ENCODE results near the gene TFCP2.

Gene TFCP2

GRCh38 chr12:51124504-51124903 is 48.4 kb downstream of the TFCP2 start:
- Histone ChIP-seq H3K4me3 (ENCODE audit: insufficient read depth, low read length, poor library complexity, severe bottlenecking) (no peak overlapping the region), H3K9me2 (replicated peaks; ENCODE audit: insufficient read depth, low read length) (no peaks in the 10 kb centered on the region), H3K4me2 (ENCODE audit: low read depth, low read length, poor library complexity, severe bottlenecking) (no peak overlapping the region), H3F3A (ENCODE audit: insufficient read depth) (no peaks in the 10 kb centered on the region), H3K9ac (ENCODE audit: low read length) (no peak overlapping the region), H3K9me3 (ENCODE audit: insufficient read depth, low read length) (no peaks in the 10 kb centered on the region), H2AFZ (ENCODE audit: low read depth, low read length, severe bottlenecking) (no peak overlapping the region), H3K79me2 (ENCODE audit: insufficient read depth, low read length) (no peaks in the 10 kb centered on the region), H3K27ac (ENCODE audit: low read depth, low read length) (no peak overlapping the region), H4K20me1 (ENCODE audit: low read depth, low read length) (no peaks in the 10 kb centered on the region), H3K27me3 (ENCODE audit: low read length) (no peaks in the 10 kb centered on the region), H3K36me3 (ENCODE audit: low read length) (no peaks in the 10 kb centered on the region)
- TF ChIP-seq, protein P1, sequence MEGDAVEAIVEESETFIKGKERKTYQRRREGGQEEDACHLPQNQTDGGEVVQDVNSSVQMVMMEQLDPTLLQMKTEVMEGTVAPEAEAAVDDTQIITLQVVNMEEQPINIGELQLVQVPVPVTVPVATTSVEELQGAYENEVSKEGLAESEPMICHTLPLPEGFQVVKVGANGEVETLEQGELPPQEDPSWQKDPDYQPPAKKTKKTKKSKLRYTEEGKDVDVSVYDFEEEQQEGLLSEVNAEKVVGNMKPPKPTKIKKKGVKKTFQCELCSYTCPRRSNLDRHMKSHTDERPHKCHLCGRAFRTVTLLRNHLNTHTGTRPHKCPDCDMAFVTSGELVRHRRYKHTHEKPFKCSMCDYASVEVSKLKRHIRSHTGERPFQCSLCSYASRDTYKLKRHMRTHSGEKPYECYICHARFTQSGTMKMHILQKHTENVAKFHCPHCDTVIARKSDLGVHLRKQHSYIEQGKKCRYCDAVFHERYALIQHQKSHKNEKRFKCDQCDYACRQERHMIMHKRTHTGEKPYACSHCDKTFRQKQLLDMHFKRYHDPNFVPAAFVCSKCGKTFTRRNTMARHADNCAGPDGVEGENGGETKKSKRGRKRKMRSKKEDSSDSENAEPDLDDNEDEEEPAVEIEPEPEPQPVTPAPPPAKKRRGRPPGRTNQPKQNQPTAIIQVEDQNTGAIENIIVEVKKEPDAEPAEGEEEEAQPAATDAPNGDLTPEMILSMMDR (IDR thresholded peaks at IDR 0.05; ENCODE audit: insufficient read depth, low read length, poor library complexity, severe bottlenecking) = no peak
- TF ChIP-seq EZH2phosphoT487 (conservative IDR thresholded peaks at IDR 0.05; ENCODE audit: low read length) = no peak

- Histone ChIP-seq H3K27ac (ENCODE audit: low read depth, low read length) (no peak overlapping the region), H3K4me2 (ENCODE audit: low read depth, low read length, poor library complexity, severe bottlenecking) (no peak overlapping the region), H3K79me2 (ENCODE audit: insufficient read depth, low read length) (no peaks in the 10 kb centered on the region), H3K36me3 (ENCODE audit: low read length) (peaks cover under 1% of the 10 kb centered on the region; the same call in 1 of the 2 replicates), H3F3A (ENCODE audit: insufficient read depth) (no peaks in the 10 kb centered on the region), H3K9me3 (ENCODE audit: insufficient read depth, low read length) (no peaks in the 10 kb centered on the region), H3K27me3 (ENCODE audit: low read length) (no peaks in the 10 kb centered on the region), H4K20me1 (ENCODE audit: low read depth, low read length) (no peaks in the 10 kb centered on the region), H3K9me2 (replicated peaks; ENCODE audit: insufficient read depth, low read length) (no peaks in the 10 kb centered on the region), H3K9ac (ENCODE audit: low read length) (no peak overlapping the region), H2AFZ (ENCODE audit: low read depth, low read length, severe bottlenecking) (no peak overlapping the region), H3K4me3 (ENCODE audit: insufficient read depth, low read length, poor library complexity, severe bottlenecking) (no peak overlapping the region)
- no peak for TF ChIP-seq EZH2phosphoT487 (conservative IDR thresholded peaks at IDR 0.05; ENCODE audit: low read length)
- TF ChIP-seq, protein P1 (IDR thresholded peaks at IDR 0.05; ENCODE audit: insufficient read depth, low read length, poor library complexity, severe bottlenecking) = no peak
These were observed 50.1 kb downstream of the TFCP2 start for GRCh38 chr12:51122844-51123243.

DNA sequence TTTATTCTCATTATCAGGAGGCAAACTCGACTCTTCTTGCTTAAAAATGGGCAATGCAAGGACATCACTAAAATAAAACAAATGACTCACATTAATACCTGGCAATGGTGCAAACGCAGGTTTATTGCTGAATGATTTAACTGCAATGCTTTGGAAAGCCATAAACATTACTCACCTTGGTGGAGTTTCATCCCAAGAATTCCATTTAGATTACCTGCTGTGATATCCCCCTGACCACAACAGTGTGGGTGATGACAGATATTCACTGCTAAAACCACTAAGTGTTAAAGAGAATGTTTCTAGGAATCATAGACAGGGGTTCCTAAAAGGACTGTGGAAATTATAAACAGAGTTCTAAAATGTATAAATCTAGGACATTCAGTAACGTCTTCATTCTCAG is 54.2 kb downstream of the TFCP2 start:
- H3K4me3 ChIP-seq (ENCODE audit: insufficient read depth, low read length, poor library complexity, severe bottlenecking) = no peak overlapping the region
- no peak overlapping the region for H3K9ac ChIP-seq (ENCODE audit: low read length)
- no peaks in the 10 kb centered on the region for H3K9me2 ChIP-seq (replicated peaks; ENCODE audit: insufficient read depth, low read length)
- no peaks in the 10 kb centered on the region for H3K27me3 ChIP-seq (ENCODE audit: low read length)
- H4K20me1 ChIP-seq (ENCODE audit: low read depth, low read length) = no peaks in the 10 kb centered on the region
- no peaks in the 10 kb centered on the region for H3K9me3 ChIP-seq (ENCODE audit: insufficient read depth, low read length)
- no peak overlapping the region for H3K4me2 ChIP-seq (ENCODE audit: low read depth, low read length, poor library complexity, severe bottlenecking)
- H3K27ac ChIP-seq (ENCODE audit: low read depth, low read length) = no peak overlapping the region
- no peak for TF ChIP-seq EZH2phosphoT487 (conservative IDR thresholded peaks at IDR 0.05; ENCODE audit: low read length)
- TF ChIP-seq, protein P1 (IDR thresholded peaks at IDR 0.05; ENCODE audit: insufficient read depth, low read length, poor library complexity, severe bottlenecking) = no peak
- H3K79me2 ChIP-seq (ENCODE audit: insufficient read depth, low read length) = no peaks in the 10 kb centered on the region
- no peak overlapping the region for H2AFZ ChIP-seq (ENCODE audit: low read depth, low read length, severe bottlenecking)
- peaks cover 5% of the 10 kb centered on the region; the same call in 1 of the 2 replicates for H3K36me3 ChIP-seq (ENCODE audit: low read length)
- no peaks in the 10 kb centered on the region for H3F3A ChIP-seq (ENCODE audit: insufficient read depth)

Measured in SU-DHL-6 (cell line).